GM12865 (cell line): ENCODE results near the gene ANKRD53.

Experiments used
- DNase-seq: peaks from one replicate; pipeline ENCODE4 v3.0.0; 2010; ENCODE audit warnings: low read depth
- H3K4me3 ChIP-seq: 2 replicates; pipeline ENCODE4 v1.5.1; 2011; ENCODE audit warnings: mild to moderate bottlenecking, low read depth, low read length, control low read depth
- TF ChIP-seq, protein P1 (sequence below): IDR thresholded peaks from 2 replicates; pipeline ENCODE4 v1.5.1; 2011; ENCODE audit warnings: low read length, control low read depth, low read depth, inconsistent platforms; ENCODE audit not compliant: insufficient read depth; ENCODE audit errors: missing control alignments

Gene ANKRD53

DNA sequence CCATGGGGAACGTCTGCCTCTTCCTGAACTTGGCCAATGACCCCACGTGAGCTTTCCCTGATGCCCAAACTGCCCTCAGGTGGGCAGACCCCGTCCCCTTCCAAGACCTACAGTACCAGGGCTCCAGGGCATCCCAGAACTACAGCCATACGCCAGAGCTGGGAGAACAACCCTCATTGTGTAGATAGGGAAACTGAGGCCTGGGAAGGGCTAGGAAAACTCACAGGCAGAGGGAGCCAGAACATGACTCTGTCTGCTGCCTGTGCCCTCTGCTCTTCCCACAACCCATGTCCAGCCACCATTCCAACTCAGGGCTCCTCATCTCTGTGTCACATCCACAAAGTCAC, 16.8 kb upstream of the ANKRD53 start:
- DNase-seq: no peak
- TF ChIP-seq, protein P1, sequence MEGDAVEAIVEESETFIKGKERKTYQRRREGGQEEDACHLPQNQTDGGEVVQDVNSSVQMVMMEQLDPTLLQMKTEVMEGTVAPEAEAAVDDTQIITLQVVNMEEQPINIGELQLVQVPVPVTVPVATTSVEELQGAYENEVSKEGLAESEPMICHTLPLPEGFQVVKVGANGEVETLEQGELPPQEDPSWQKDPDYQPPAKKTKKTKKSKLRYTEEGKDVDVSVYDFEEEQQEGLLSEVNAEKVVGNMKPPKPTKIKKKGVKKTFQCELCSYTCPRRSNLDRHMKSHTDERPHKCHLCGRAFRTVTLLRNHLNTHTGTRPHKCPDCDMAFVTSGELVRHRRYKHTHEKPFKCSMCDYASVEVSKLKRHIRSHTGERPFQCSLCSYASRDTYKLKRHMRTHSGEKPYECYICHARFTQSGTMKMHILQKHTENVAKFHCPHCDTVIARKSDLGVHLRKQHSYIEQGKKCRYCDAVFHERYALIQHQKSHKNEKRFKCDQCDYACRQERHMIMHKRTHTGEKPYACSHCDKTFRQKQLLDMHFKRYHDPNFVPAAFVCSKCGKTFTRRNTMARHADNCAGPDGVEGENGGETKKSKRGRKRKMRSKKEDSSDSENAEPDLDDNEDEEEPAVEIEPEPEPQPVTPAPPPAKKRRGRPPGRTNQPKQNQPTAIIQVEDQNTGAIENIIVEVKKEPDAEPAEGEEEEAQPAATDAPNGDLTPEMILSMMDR: no peak
- H3K4me3 ChIP-seq: no peak overlapping the region

DNA sequence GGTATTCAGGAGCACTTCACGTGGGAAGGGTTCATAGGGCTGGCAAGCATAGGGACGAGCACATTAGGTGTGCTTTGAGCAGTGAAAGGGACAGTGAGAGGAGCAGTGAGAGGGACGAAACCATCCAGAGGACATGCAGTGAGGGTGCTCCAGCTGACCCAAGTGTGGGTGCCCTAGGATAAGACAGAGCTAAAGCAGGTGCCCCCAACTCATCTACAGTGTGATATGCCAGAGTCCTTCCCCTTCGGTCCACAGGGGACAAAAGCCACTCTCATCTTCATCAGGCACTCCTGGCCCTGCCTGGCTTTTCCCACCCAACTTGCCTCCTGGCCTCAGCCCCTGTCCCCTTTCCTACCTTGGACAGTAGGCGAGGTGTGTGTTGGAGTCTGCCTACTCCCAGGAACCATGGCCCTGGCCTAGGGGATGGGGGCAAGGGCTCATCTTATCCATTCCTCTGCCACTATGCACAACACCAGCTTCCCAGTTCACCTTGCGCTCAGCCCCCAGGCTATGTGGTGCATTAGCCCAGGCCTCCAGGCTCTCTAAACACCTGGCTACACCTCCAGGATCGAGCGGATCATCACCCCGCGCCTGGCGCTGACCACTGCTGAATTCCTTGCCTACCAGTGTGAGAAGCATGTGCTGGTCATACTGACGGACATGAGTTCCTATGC, 16.1 kb upstream of the ANKRD53 start:
- TF ChIP-seq, protein P1: no peak
- no peak for DNase-seq

DNA sequence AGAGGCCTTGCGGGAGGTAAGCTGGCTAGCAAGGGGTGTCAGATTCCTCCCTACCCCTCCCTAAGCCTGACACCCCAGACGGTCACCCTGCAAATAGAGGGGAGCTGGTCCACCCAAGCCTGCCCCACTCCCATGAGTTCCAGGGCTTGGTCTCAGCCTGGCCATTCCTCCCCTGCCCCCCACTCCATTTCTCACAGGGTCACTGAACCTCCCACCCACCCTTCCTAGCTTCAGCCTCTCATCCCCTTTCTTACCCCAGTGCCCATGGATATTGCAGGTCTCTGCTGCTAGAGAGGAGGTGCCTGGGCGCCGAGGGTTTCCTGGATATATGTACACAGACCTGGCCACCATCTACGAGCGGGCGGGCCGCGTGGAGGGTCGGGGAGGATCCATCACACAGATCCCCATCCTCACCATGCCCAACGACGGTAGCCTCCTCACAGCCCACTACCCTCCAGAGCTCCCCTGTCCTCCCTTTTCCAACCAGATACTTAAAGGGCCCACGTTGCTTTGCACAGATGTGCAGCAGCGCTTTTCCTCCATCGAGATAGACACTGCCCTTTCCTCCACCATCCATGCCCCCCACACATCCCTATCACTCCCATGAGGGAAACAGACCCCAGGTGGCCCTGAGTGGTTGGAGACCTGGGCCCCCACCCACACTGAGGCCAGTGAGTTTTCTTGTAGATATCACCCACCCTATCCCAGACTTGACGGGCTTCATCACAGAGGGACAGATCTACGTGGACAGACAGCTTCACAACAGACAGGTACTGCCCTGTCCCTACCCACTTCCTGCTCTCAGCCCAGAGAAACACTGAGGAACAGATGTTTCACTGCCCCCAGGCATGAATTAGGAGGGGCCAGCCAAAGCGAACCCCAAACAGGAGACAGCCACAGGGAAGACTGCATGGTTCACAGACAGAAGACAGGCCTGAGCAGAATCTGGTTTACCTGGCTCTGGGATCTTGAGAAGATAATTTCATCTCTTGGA, 15.2 kb upstream of the ANKRD53 start:
- TF ChIP-seq, protein P1: no peak
- DNase-seq: no peak
- no peak overlapping the region for H3K4me3 ChIP-seq

More for the DNA sequence above, 16.1 kb upstream of the ANKRD53 start:
- no peak overlapping the region for H3K4me3 ChIP-seq

DNA sequence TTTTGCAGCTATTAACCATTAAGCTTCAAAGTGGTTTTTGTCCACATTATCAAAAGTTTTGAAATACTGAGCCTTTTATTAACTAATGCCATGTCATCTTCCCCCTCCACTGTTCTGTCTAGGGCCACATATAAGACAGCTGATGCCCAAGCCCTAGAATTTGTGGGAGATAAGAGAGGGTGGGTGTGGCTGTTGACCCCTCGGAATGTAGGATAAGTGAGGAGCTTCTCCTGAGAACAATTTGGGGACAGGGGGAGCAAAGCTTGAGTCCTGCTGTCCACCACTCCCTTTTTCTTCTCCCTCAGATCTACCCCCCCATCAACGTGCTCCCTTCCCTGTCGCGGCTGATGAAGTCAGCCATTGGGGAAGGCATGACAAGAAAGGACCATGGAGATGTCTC, 14.3 kb upstream of the ANKRD53 start:
- no peak overlapping the region for H3K4me3 ChIP-seq
- TF ChIP-seq, protein P1: no peak
- DNase-seq: no peak

DNA sequence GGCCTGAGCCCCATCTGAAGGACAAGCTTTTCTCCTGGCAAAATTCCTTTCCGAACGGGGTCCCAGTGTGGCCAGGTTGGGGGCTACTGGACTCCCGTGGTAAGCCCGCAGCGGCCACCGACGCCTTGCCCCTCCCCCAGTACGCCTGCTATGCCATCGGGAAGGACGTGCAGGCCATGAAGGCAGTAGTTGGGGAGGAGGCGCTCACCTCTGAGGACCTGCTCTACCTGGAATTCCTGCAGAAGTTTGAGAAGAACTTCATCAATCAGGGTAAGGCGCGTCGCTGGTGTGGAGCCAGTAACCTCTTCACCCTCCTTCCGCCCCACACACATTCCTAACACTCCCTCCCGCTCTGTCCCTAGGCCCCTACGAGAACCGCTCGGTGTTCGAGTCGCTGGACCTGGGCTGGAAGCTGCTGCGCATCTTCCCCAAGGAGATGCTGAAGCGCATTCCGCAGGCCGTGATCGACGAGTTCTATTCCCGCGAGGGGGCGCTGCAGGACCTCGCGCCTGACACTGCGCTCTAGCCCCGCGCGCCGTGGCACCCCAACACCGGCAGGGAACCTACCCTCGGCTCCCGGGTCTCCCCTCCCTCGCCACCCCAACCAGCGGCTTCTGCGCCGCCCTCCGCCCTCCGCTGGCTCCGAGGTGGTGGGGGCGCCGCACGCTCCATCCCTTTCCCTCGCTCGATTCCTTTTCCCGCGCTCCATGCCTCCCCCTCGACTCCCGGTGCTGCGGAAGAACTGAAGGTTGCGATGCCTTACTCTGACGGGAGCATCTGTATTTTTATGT, 13.6 kb upstream of the ANKRD53 start:
- peak; percentile 82 for DNase-seq
- TF ChIP-seq, protein P1: peak; percentile 91
- H3K4me3 ChIP-seq: peak overlapping the region; percentile 57

DNA sequence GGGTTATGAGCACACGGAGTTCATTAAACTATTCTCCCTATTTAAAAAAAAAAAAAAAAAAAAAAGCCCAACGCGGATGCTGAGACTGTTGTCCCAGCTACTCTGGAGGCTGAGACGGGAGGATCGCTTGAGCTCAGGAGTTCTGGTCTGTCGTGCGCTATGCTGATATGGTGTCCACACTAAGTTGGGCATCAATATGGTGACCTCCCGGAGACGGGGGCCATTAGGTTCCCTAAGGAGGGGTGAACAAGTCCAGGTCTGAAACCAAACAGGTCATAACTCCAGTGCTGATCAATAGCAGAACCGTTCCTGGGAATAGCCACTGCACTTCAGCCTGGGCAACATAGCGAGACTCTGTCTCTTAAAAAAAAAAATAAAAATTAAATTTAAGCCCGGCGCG, 12.9 kb upstream of the ANKRD53 start:
- H3K4me3 ChIP-seq: peak overlapping the region; percentile 57
- TF ChIP-seq, protein P1: no peak
- no peak for DNase-seq
